BLaER1 treated with 17β-estradiol and CSF1 and Interleukin-3, amounts not matched to agents 10 nM and 100 nM (cell line): Measurements from ENCODE around the gene CLPTM1.

Experiments used
- H3K27ac ChIP-seq, 11 experiments: shearing (Covaris generic); formaldehyde crosslinking; 2 replicates each; pipeline ENCODE4 v1.8.1; 2022
- H3K27me3 ChIP-seq, 11 experiments: shearing (Covaris generic); formaldehyde crosslinking; 2 replicates each; pipeline ENCODE4 v1.8.1; 2022
- H3K36me3 ChIP-seq, 11 experiments: shearing (Covaris generic); formaldehyde crosslinking; 2 replicates each; pipeline ENCODE4 v1.8.1; 2022
- H3K4me1 ChIP-seq, 10 experiments: shearing (Covaris generic); formaldehyde crosslinking; 2 replicates each; pipeline ENCODE4 v1.8.1; 2022
- H3K4me2 ChIP-seq, 11 experiments: shearing (Covaris generic); formaldehyde crosslinking; 2 replicates each; pipeline ENCODE4 v1.8.1; 2022
- H3K4me3 ChIP-seq, 10 experiments: shearing (Covaris generic); formaldehyde crosslinking; 2 replicates each; pipeline ENCODE4 v1.8.1; 2022
- H3K9ac ChIP-seq, 11 experiments: shearing (Covaris generic); formaldehyde crosslinking; 2 replicates each; pipeline ENCODE4 v1.8.1; 2022
- H3K9me3 ChIP-seq, 11 experiments: shearing (Covaris generic); formaldehyde crosslinking; replicated peaks in 1 of 11; 2 replicates each; pipeline ENCODE4 v1.8.1; 2022
- H4K20me1 ChIP-seq, 11 experiments: shearing (Covaris generic); formaldehyde crosslinking; 2 replicates each; pipeline ENCODE4 v1.8.1; 2022
- Cebpa-rat ChIP-seq, 11 experiments: shearing (Covaris generic); IDR thresholded peaks; 2 replicates each; pipeline ENCODE4 v1.8.1; 2022

CLPTM1 gene

GRCh38 chr19:45037393-45038169, 82.4 kb downstream of the CLPTM1 start:
- Histone ChIP-seq H3K9ac (peak overlapping the region in 7 of 11 experiments; percentile 90 to 99 (median 96); a peak in 4 of 22 replicates), H3K4me3 (no peak overlapping the region), H3K9me3 (peaks cover 0 to 8% (median 6%) of the 10 kb centered on the region in 11 experiments; a peak in 12 of 22 replicates), H3K4me1 (peaks cover 23 to 39% (median 35%) of the 10 kb centered on the region in 10 experiments), H3K27ac (peak overlapping the region in 2 of 11 experiments; percentile 90 to 95; a peak in 3 of 22 replicates), H4K20me1 (peaks cover 32 to 41% (median 35%) of the 10 kb centered on the region in 11 experiments; a peak in 21 of 22 replicates), H3K27me3 (no peaks in the 10 kb centered on the region), H3K4me2 (peak overlapping the region in 3 of 11 experiments; percentile 94 to 98 (median 96); a peak in 3 of 22 replicates), H3K36me3 (peaks cover 55 to 82% (median 77%) of the 10 kb centered on the region in 11 experiments)
- no peak for TF ChIP-seq Cebpa-rat (IDR thresholded peaks at IDR 0.05)

GRCh38 chr19:45038931-45039893, 84.0 kb downstream of the CLPTM1 start, which contains the start of gene CLASRP:
CLASRP (plus strand) TSS chr19:45039045; CDS start chr19:45040213, 1,168 bp downstream.
- no peak for TF ChIP-seq Cebpa-rat (IDR thresholded peaks at IDR 0.05)
- peak within 1 kb of the TSS; percentile 90 to 99 (median 97) for H3K9ac ChIP-seq
- peaks cover 62 to 85% (median 78%) of the 10 kb centered on the region in 11 experiments for H3K36me3 ChIP-seq
- peaks cover 23 to 49% (median 36%) of the 10 kb centered on the region in 10 experiments for H3K4me1 ChIP-seq
- peak within 1 kb of the TSS; percentile 87 to 99 (median 95) for H3K27ac ChIP-seq
- H3K9me3 ChIP-seq, result peaks cover 0 to 8% (median 6%) of the 10 kb centered on the region in 11 experiments; a peak in 12 of 22 replicates
- peak within 1 kb of the TSS; percentile 81 to 98 (median 91) for H3K4me3 ChIP-seq
- H3K4me2 ChIP-seq, result peak within 1 kb of the TSS; percentile 83 to 100 (median 98)
- peaks cover 47 to 53% (median 51%) of the 10 kb centered on the region in 11 experiments; a peak in 21 of 22 replicates for H4K20me1 ChIP-seq
- H3K27me3 ChIP-seq, result no peaks in the 10 kb centered on the region

GRCh38 chr19:45040059-45040771, 85.0 kb downstream of the CLPTM1 start:
- Histone ChIP-seq H3K4me1 (peaks cover 23 to 59% (median 36%) of the 10 kb centered on the region in 10 experiments), H3K36me3 (peaks cover 62 to 85% (median 78%) of the 10 kb centered on the region in 11 experiments), H3K4me2 (peak overlapping the region; percentile 83 to 100 (median 98)), H3K9me3 (peaks cover 0 to 6% (median 6%) of the 10 kb centered on the region in 11 experiments; a peak in 12 of 22 replicates), H4K20me1 (peaks cover 57 to 62% (median 61%) of the 10 kb centered on the region in 11 experiments; a peak in 21 of 22 replicates), H3K27me3 (no peaks in the 10 kb centered on the region), H3K4me3 (peak overlapping the region; percentile 81 to 98 (median 91)), H3K9ac (peak overlapping the region; percentile 90 to 99 (median 97)), H3K27ac (peak overlapping the region in 7 of 11 experiments; percentile 87 to 99 (median 98); a peak in 13 of 22 replicates)
- TF ChIP-seq Cebpa-rat (IDR thresholded peaks at IDR 0.05), result no peak

- Histone ChIP-seq H3K9ac (peak overlapping the region; percentile 90 to 99 (median 97); a peak in 16 of 22 replicates), H3K4me1 (peaks cover 27 to 68% (median 45%) of the 10 kb centered on the region in 10 experiments), H3K27me3 (no peaks in the 10 kb centered on the region), H3K4me3 (peak overlapping the region in 6 of 10 experiments; percentile 81 to 98 (median 87); a peak in 7 of 20 replicates), H3K9me3 (no peaks in the 10 kb centered on the region), H3K27ac (peak overlapping the region in 5 of 11 experiments; percentile 0 to 99 (median 98); a peak in 8 of 22 replicates), H4K20me1 (peaks cover 66 to 71% (median 70%) of the 10 kb centered on the region in 11 experiments), H3K4me2 (peak overlapping the region; percentile 83 to 100 (median 98); a peak in 20 of 22 replicates), H3K36me3 (peaks cover 62 to 85% (median 78%) of the 10 kb centered on the region in 11 experiments)
- no peak for TF ChIP-seq Cebpa-rat (IDR thresholded peaks at IDR 0.05)
Observed at GRCh38 chr19:45041125-45041524, 85.9 kb downstream of the CLPTM1 start.
